WERI-Rb-1 (cell line): ENCODE results near the gene PHLDB1.

Source experiments
- DNase-seq: peaks from one replicate; pipeline ENCODE4 v3.0.0-alpha.2; 2020
- H3K27ac ChIP-seq: fragments of 250-450 bp; sonication (Bioruptor Pico); 2 replicates; pipeline ENCODE4 v1.5.1; 2020; ENCODE audit warnings: mild to moderate bottlenecking, moderate library complexity
- H3K27me3 ChIP-seq: fragments of 250-450 bp; sonication (Bioruptor Pico); 2 replicates; pipeline ENCODE4 v1.5.1; 2021; ENCODE audit warnings: mild to moderate bottlenecking, low read depth, moderate library complexity; ENCODE audit not compliant: insufficient read depth, severe bottlenecking
- H3K36me3 ChIP-seq: fragments of 250-450 bp; sonication (Bioruptor Pico); 2 replicates; pipeline ENCODE4 v1.5.1; 2020; ENCODE audit warnings: mild to moderate bottlenecking, moderate library complexity
- H3K4me3 ChIP-seq: 2 replicates; pipeline ENCODE4 v1.5.1; 2011; ENCODE audit warnings: low read depth, mild to moderate bottlenecking, control low read depth, low read length
- H3K9me3 ChIP-seq: fragments of 250-450 bp; sonication (Bioruptor Pico); 2 replicates; pipeline ENCODE4 v1.5.1; 2021; ENCODE audit warnings: mild to moderate bottlenecking, moderate library complexity; ENCODE audit not compliant: severe bottlenecking
- CTCF ChIP-seq: IDR thresholded peaks from 2 replicates; pipeline ENCODE4 v1.5.1; 2011; ENCODE audit warnings: low read depth, mild to moderate bottlenecking, control low read depth, inconsistent platforms, low read length

The PHLDB1 gene

GRCh38 chr11:118615282-118615975 lies 8.0 kb downstream of the PHLDB1 start:
- no peak overlapping the region for H3K27ac ChIP-seq
- DNase-seq = no peak
- H3K4me3 ChIP-seq = no peak overlapping the region
- no peaks in the 10 kb centered on the region for H3K27me3 ChIP-seq
- TF ChIP-seq CTCF = no peak
- H3K36me3 ChIP-seq = no peaks in the 10 kb centered on the region
- H3K9me3 ChIP-seq = no peaks in the 10 kb centered on the region

- no peak overlapping the region for H3K4me3 ChIP-seq
- DNase-seq = no peak
- no peaks in the 10 kb centered on the region for H3K9me3 ChIP-seq
- no peak for TF ChIP-seq CTCF
- H3K27ac ChIP-seq = no peak overlapping the region
- H3K36me3 ChIP-seq = no peaks in the 10 kb centered on the region
- H3K27me3 ChIP-seq = no peaks in the 10 kb centered on the region
Measured at GRCh38 chr11:118615976-118616371, 8.6 kb downstream of the PHLDB1 start.

GRCh38 chr11:118618115-118618990 lies 10.9 kb downstream of the PHLDB1 start:
- H3K4me3 ChIP-seq = no peak overlapping the region
- no peaks in the 10 kb centered on the region for H3K27me3 ChIP-seq
- no peaks in the 10 kb centered on the region for H3K36me3 ChIP-seq
- no peak for DNase-seq
- TF ChIP-seq CTCF = no peak
- H3K27ac ChIP-seq = no peak overlapping the region
- no peaks in the 10 kb centered on the region for H3K9me3 ChIP-seq

- Histone ChIP-seq H3K9me3 (no peaks in the 10 kb centered on the region), H3K27me3 (no peaks in the 10 kb centered on the region), H3K4me3 (no peak overlapping the region), H3K27ac (no peak overlapping the region), H3K36me3 (no peaks in the 10 kb centered on the region)
- DNase-seq = no peak
- no peak for TF ChIP-seq CTCF
Measured at GRCh38 chr11:118618991-118619375, 11.6 kb downstream of the PHLDB1 start.

GRCh38 chr11:118619444-118620197 lies 12.2 kb downstream of the PHLDB1 start:
- Histone ChIP-seq H3K27ac (no peak overlapping the region), H3K36me3 (no peaks in the 10 kb centered on the region), H3K27me3 (no peaks in the 10 kb centered on the region), H3K9me3 (no peaks in the 10 kb centered on the region), H3K4me3 (no peak overlapping the region)
- no peak for TF ChIP-seq CTCF
- no peak for DNase-seq
